Mammary epithelial cell (primary cell): Measurements from ENCODE around the gene PIKFYVE.

Source experiments
- CTCF ChIP-seq, 2 donors: IDR thresholded peaks in 1 of 2; conservative IDR thresholded peaks in 1 of 2; 2 replicates each; pipeline ENCODE4 v1.5.1; 2011 to 2012; ENCODE audit warnings: inconsistent platforms in 2 of 2, low read length in 2 of 2, mild to moderate bottlenecking in 2 of 2, control low read depth in 1 of 2, low read depth in 1 of 2; ENCODE audit not compliant: insufficient read depth in 1 of 2; ENCODE audit errors: extremely low read depth in 1 of 2
- EZH2 ChIP-seq: IDR thresholded peaks from 2 replicates; pipeline ENCODE4 v1.6.1; 2012; ENCODE audit warnings: low read length, inconsistent platforms, borderline replicate concordance

GRCh38 chr2:208280234-208280633 lies 14.2 kb downstream of the PIKFYVE start:
- no peak for TF ChIP-seq EZH2
- TF ChIP-seq CTCF (conservative IDR thresholded peaks at IDR 0.05 in 1 of 2, IDR thresholded peaks at IDR 0.05 in 1 of 2; ENCODE audit: extremely low read depth in 1 of 2, insufficient read depth in 1 of 2, low read depth in 1 of 2, low read length in 2 of 2): no peak
